Islet of Langerhans (tissue), 1 donor: ENCODE measurements around the gene ACOT8.
"Not testable (repeated sequence)": the region's sequence is repeated elsewhere in the genome, so short reads cannot be mapped to it uniquely, and the experiment has no call there.

Experiments used
- FAIRE-seq: peaks from one replicate; lab custom pipeline; 2011; peaks lifted over from hg19 to GRCh38; lab: Jason Lieb, UNC

Gene ACOT8

GRCh38 chr20:45851501-45851900 lies 5.7 kb downstream of the ACOT8 start:
- no peak for FAIRE-seq

DNA sequence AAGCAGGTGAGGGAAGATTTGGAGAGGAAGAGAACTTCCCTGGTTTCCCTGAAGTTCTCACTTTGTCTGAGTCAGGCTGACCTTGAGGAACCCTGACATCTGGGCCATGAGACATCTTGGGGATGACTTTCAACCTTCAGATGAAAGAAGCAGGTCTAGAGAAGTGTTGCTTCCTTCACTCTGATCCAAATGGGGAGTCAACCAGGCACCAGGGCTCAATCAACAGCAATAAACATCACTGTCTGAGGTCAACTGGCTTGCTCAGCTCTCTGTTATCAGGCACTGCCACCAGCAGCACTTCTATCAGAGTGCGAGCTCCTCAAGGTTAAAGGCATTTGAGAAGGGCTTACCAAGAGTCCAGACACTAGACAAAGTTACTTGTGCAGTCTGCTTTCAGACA lies 6.3 kb downstream of the ACOT8 start:
- no peak for FAIRE-seq

- FAIRE-seq = no peak
Measured at GRCh38 chr20:45850238-45850637, 7.0 kb downstream of the ACOT8 start.

DNA sequence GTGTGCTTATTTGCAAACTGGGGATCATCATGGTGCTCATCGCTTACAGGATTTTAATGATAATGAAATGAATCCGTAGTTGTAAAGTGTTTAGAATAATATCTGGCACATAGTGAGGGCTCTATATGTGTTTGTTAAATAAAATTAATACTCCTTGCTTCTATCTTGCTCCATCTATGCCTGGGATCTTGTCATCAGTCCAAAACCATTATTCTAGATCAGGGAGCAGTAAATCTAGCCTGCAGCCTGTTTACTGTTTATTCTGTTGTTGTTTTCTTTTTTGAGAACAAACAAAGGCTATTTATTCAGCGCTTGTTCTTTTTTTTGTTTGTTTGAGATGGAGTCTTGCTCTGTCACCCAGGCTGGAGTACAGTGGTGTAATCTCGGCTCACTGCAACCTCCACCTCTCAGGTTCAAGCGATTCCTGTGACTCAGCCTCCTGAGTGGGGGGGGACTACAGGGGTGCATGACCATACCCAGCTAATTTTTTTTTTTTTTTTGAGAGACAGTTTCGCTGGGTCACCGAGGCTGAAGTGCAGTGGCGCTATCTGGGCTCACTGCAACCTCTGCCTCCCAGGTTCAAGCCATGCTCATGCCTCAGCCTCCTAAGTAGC lies 8.1 kb downstream of the ACOT8 start:
- no peak for FAIRE-seq

DNA sequence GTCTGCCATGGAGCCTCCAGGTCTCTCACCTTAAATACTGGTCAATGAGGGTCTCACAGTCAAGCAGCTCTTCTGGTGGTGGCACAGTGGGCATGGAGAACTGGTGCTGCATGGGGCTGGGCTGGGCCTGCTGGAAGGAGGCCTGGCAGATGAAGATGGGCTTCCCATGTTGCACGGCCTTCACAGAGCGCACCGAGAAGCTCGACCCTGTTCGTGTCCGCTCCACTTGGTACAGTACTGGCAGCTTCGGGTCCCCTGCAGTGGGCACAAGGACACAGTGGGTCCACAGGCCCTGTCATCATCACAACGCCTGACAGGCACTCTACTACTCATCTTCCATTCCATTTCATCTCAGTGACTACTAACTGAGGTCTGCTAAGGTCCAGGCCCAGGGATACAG lies 8.8 kb downstream of the ACOT8 start:
- FAIRE-seq = no peak

DNA sequence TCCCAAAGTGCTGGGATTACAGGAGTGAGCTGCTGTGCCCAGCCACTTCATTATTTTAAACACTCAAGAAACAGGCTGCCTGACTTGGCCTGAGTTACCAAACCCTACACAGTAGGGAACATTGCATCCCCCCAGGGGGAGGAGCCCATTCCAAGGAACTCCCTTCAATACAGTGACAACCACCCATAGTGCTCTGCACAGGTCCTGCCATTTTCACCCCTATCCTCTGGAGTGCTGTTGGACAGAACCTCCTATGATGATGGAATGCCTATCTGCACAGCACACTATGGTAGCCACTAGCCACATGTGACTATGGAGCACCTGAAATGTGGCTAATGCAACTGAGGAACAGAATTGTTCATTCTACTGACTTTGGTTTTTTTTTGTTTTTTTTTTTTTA lies 11.7 kb downstream of the ACOT8 start:
- FAIRE-seq = no peak

GRCh38 chr20:45843506-45843905 lies 13.7 kb downstream of the ACOT8 start:
- no peak for FAIRE-seq

GRCh38 chr20:45842169-45842812 lies 14.9 kb downstream of the ACOT8 start:
- no peak for FAIRE-seq

GRCh38 chr20:45841407-45842129 lies 15.6 kb downstream of the ACOT8 start:
- no peak for FAIRE-seq

- FAIRE-seq = no peak
Measured at GRCh38 chr20:45840700-45841198, 16.4 kb downstream of the ACOT8 start.

DNA sequence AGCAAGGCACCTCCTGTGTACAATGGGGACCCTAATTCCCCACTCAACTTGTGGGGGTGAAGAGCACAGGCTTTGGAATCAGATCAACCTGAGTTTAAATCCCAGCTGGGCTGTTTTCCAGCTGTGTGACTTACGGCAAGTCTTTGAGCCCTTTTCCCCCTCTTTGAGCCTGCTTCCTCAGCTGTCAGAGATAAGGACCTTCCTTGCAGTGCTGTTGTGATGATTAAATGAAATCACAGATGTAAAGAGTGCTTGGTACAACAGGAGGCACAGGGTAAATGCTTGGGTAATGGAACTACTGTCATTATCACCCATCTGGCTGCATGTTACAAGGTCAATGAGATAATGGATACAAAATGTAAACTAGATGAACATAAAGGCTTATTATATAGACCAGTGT lies 20.4 kb downstream of the ACOT8 start:
- FAIRE-seq = no peak

- no peak for FAIRE-seq
Measured at GRCh38 chr20:45835825-45836224, 21.4 kb downstream of the ACOT8 start.

GRCh38 chr20:45835329-45835765 lies 21.8 kb downstream of the ACOT8 start:
- no peak for FAIRE-seq

- no peak for FAIRE-seq
Measured at GRCh38 chr20:45834797-45835161, 22.4 kb downstream of the ACOT8 start.

GRCh38 chr20:45833883-45834796 lies 23.1 kb downstream of the ACOT8 start:
- FAIRE-seq = no peak

GRCh38 chr20:45833030-45833882 lies 23.9 kb downstream of the ACOT8 start, which contains the start of gene SNX21:
Gene SNX21 (plus strand): TSS chr20:45833799. CDS start chr20:45833920, 121 bp downstream.
- no peak for FAIRE-seq

DNA sequence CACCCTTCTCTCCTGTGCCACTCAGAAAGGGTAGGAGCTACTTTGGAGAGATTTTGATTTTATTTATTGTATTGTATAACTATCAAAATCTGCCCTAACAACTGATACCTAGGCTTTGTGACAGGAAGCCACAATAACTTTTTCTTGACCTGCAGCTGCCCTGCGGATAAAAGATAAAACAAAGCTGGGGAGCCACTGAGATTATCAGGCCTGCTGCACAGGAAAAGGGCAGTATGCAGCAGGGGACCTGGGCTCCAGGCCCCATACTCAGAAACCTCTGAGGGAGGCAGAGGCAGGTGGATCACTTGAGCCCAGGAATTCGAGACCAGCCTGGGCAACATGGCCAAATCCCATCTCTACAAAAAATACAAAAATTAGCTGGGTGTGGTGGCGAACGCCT lies 24.6 kb downstream of the ACOT8 start:
- FAIRE-seq = no peak

GRCh38 chr20:45829673-45830106 lies 27.5 kb downstream of the ACOT8 start:
- not testable (repeated sequence) for FAIRE-seq

DNA sequence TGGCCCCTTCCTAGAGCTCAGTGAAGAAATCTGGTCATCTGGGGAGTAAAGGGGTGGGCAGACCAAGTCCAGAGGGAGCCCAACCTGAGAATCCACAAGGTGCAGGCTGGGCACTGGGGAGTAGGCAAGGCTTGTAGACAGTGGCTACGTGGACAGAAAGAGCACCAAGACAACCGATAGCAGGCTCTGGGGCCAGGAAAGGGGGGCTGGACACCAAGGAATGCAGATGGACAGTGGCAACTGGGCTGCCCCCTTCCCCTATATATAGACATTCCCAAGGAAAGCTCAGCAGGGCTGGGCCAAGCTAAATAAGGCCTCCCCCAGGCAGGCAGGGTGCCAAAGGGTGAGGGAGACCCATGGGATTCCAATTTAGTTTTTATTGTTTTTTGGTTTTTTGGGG lies 28.6 kb downstream of the ACOT8 start:
- no peak for FAIRE-seq

GRCh38 chr20:45827712-45828111 lies 29.5 kb downstream of the ACOT8 start:
- no peak for FAIRE-seq

DNA sequence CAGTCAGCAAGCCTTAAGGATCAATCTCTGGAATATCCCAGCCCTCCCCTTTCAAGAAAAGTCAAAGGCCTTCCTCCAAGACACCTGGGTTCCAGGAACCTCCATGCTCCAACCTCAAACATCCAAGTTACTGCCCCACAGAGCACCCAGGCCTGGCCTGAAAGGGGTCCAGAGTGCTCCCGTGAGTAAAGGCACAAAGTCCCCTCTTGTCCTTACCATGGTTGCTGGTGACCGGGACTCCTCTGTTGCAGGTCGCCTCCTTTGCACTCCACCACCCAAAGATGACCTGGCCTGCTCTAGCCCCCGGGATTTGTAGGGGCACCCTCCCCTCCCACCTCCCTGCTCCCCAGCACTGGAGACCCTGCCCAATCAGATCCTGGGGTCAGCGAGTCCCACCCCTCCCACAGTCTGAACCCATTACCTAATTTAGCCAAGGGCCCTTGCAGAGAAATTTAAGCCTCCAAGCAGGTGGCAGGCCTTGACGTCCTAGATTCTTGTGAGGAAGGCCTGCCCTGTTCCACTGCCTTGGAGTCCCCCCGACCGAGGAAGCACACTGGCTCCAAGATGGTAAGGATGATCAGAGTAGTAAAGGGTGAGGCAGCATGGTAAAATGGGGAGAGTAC lies 30.1 kb downstream of the ACOT8 start, which contains the start of gene TNNC2:
Gene TNNC2 (minus strand): TSS at position 283 of the 623 bp plus-strand sequence. CDS start 64 bp downstream, at position 219.
- FAIRE-seq = no peak
